ENCODE data around the gene FASLG.
"Not testable (repeated sequence)": the region's sequence is repeated elsewhere in the genome, so short reads cannot be mapped to it uniquely, and the experiment has no call there.

The FASLG gene

GRCh38 chr1:172682812-172683211 lies 23.9 kb downstream of the FASLG start:
- Histone ChIP-seq H3K36me3 (ENCODE audit: insufficient read depth, low read length) (no peaks in the 10 kb centered on the region; the same call in 1 of the 2 replicates), H2AFZ (ENCODE audit: low read length) (no peak overlapping the region), H3K4me1 (ENCODE audit: insufficient read depth, low read length, severe bottlenecking) (no peaks in the 10 kb centered on the region), H3K4me2 (ENCODE audit: low read length) (no peak overlapping the region), H3K9me2 (ENCODE audit: low read depth, low read length) (no peaks in the 10 kb centered on the region), H4K20me1 (ENCODE audit: insufficient read depth, low read length) (no peaks in the 10 kb centered on the region), H3K9me3 (ENCODE audit: low read length) (no peaks in the 10 kb centered on the region), H3K79me2 (ENCODE audit: insufficient read depth, low read length) (no peaks in the 10 kb centered on the region), H3K27ac (ENCODE audit: low read depth, low read length, poor library complexity, severe bottlenecking) (no peak overlapping the region), H3K9ac (ENCODE audit: low read length) (no peak overlapping the region), H3F3A (ENCODE audit: insufficient read depth, low read length) (no peaks in the 10 kb centered on the region), H3K27me3 (ENCODE audit: insufficient read depth, low read length) (no peaks in the 10 kb centered on the region), H3K4me3 (ENCODE audit: low read depth, low read length, poor library complexity, severe bottlenecking) (no peak overlapping the region)
- TF ChIP-seq EZH2 (IDR thresholded peaks at IDR 0.05; ENCODE audit: borderline replicate concordance, low read length): no peak
- TF ChIP-seq, protein P1, sequence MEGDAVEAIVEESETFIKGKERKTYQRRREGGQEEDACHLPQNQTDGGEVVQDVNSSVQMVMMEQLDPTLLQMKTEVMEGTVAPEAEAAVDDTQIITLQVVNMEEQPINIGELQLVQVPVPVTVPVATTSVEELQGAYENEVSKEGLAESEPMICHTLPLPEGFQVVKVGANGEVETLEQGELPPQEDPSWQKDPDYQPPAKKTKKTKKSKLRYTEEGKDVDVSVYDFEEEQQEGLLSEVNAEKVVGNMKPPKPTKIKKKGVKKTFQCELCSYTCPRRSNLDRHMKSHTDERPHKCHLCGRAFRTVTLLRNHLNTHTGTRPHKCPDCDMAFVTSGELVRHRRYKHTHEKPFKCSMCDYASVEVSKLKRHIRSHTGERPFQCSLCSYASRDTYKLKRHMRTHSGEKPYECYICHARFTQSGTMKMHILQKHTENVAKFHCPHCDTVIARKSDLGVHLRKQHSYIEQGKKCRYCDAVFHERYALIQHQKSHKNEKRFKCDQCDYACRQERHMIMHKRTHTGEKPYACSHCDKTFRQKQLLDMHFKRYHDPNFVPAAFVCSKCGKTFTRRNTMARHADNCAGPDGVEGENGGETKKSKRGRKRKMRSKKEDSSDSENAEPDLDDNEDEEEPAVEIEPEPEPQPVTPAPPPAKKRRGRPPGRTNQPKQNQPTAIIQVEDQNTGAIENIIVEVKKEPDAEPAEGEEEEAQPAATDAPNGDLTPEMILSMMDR (IDR thresholded peaks at IDR 0.05; ENCODE audit: low read length): no peak

GRCh38 chr1:172686143-172686542 lies 27.2 kb downstream of the FASLG start:
- Histone ChIP-seq H3K4me3 (ENCODE audit: low read depth, low read length, poor library complexity, severe bottlenecking) (no peak overlapping the region), H2AFZ (ENCODE audit: low read length) (no peak overlapping the region), H3K27ac (ENCODE audit: low read depth, low read length, poor library complexity, severe bottlenecking) (no peak overlapping the region), H3K27me3 (ENCODE audit: insufficient read depth, low read length) (no peaks in the 10 kb centered on the region), H3K9me3 (ENCODE audit: low read length) (no peaks in the 10 kb centered on the region), H3K4me1 (ENCODE audit: insufficient read depth, low read length, severe bottlenecking) (no peaks in the 10 kb centered on the region), H4K20me1 (ENCODE audit: insufficient read depth, low read length) (no peaks in the 10 kb centered on the region), H3K9me2 (ENCODE audit: low read depth, low read length) (no peaks in the 10 kb centered on the region), H3K9ac (ENCODE audit: low read length) (no peak overlapping the region), H3F3A (ENCODE audit: insufficient read depth, low read length) (no peaks in the 10 kb centered on the region), H3K36me3 (ENCODE audit: insufficient read depth, low read length) (no peaks in the 10 kb centered on the region; the same call in 1 of the 2 replicates), H3K4me2 (ENCODE audit: low read length) (no peak overlapping the region), H3K79me2 (ENCODE audit: insufficient read depth, low read length) (no peaks in the 10 kb centered on the region)
- TF ChIP-seq, protein P1 (IDR thresholded peaks at IDR 0.05; ENCODE audit: low read length): no peak
- TF ChIP-seq EZH2 (IDR thresholded peaks at IDR 0.05; ENCODE audit: borderline replicate concordance, low read length): no peak

DNA sequence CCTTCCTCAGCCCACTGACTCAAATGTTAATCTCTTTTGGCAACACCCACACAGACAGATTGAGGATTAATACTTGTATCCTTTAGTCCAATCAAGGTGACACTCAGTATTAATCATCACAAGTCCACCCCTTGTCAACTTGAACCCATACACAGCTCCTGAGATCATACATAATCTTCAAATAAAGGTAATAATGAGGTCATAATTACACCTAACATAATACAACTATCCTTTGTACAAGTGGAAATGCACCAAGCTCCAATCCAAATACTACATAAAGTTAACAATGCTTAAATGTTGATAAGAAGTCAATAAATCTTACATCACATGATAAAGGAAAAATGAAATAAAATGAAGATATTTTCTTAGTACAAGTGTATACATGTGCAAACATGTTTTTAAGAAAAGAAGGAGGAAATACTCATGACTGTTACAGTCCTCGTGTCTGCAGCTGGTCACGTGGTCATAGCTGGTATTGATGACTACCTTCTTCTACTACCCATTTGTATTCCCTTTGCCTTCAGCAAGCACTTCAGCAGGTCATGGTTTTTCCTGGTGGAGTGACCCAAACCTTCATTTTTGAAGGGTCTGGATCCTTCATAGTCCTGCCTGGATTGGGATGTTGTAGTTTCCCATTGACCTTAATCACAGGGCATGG lies 29.7 kb downstream of the FASLG start:
- not testable (repeated sequence) for H3K9me2 ChIP-seq (ENCODE audit: low read depth, low read length); H2AFZ ChIP-seq (ENCODE audit: low read length); H4K20me1 ChIP-seq (ENCODE audit: insufficient read depth, low read length); H3K36me3 ChIP-seq (ENCODE audit: insufficient read depth, low read length); H3K4me3 ChIP-seq (ENCODE audit: low read depth, low read length, poor library complexity, severe bottlenecking); H3K27me3 ChIP-seq (ENCODE audit: insufficient read depth, low read length); H3K9ac ChIP-seq (ENCODE audit: low read length); H3K79me2 ChIP-seq (ENCODE audit: insufficient read depth, low read length); H3K27ac ChIP-seq (ENCODE audit: low read depth, low read length, poor library complexity, severe bottlenecking); H3F3A ChIP-seq (ENCODE audit: insufficient read depth, low read length); H3K9me3 ChIP-seq (ENCODE audit: low read length); H3K4me2 ChIP-seq (ENCODE audit: low read length); H3K4me1 ChIP-seq (ENCODE audit: insufficient read depth, low read length, severe bottlenecking)

DNA sequence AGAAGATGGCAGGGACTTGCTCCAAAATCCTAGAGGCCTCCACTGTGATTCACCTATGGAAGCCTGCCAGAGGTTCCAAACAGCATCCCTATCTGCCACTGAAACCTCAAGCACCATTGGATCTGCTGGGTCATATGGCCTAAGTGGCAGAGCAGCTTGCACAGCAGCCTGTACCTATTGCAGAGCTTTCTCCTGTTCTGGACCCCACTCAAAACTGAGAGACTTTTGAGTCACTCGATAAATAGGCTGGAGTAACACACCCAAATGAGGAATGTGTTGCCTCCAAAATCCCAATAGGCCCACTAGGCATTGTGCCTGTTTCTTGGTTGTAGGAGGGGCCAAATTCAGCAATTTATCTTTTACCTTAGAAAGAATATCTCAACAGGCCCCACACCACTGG lies 32.0 kb downstream of the FASLG start:
- H3F3A ChIP-seq (ENCODE audit: insufficient read depth, low read length); H3K4me3 ChIP-seq (ENCODE audit: low read depth, low read length, poor library complexity, severe bottlenecking); H3K27ac ChIP-seq (ENCODE audit: low read depth, low read length, poor library complexity, severe bottlenecking); H3K9ac ChIP-seq (ENCODE audit: low read length); H2AFZ ChIP-seq (ENCODE audit: low read length); H3K4me2 ChIP-seq (ENCODE audit: low read length); H4K20me1 ChIP-seq (ENCODE audit: insufficient read depth, low read length); H3K4me1 ChIP-seq (ENCODE audit: insufficient read depth, low read length, severe bottlenecking); H3K9me2 ChIP-seq (ENCODE audit: low read depth, low read length); H3K27me3 ChIP-seq (ENCODE audit: insufficient read depth, low read length); H3K36me3 ChIP-seq (ENCODE audit: insufficient read depth, low read length); H3K79me2 ChIP-seq (ENCODE audit: insufficient read depth, low read length); H3K9me3 ChIP-seq (ENCODE audit: low read length): not testable (repeated sequence)
